GM18870 (cell line): ENCODE data around the gene FBLIM1.

Experiments used
- ATAC-seq: cut with Tn5 transposase; IDR thresholded peaks from one replicate; pipeline ENCODE4 v1.9.1; 2021; ENCODE audit warnings: moderate library complexity; ENCODE audit not compliant: unreplicated experiment

The FBLIM1 gene, protein sequence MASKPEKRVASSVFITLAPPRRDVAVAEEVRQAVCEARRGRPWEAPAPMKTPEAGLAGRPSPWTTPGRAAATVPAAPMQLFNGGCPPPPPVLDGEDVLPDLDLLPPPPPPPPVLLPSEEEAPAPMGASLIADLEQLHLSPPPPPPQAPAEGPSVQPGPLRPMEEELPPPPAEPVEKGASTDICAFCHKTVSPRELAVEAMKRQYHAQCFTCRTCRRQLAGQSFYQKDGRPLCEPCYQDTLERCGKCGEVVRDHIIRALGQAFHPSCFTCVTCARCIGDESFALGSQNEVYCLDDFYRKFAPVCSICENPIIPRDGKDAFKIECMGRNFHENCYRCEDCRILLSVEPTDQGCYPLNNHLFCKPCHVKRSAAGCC

GRCh38 chr1:15758343-15758931 lies at the start of gene FBLIM1:
Gene FBLIM1, plus strand, starts transcription at chr1:15758795. Its CDS starts 6,189 bp downstream, at chr1:15764984.
- no peak for ATAC-seq

GRCh38 chr1:15709226-15709625 lies 49.4 kb upstream of the FBLIM1 start:
- no peak for ATAC-seq

- no peak for ATAC-seq
These were observed 46.4 kb upstream of the FBLIM1 start for GRCh38 chr1:15712168-15712567.

DNA sequence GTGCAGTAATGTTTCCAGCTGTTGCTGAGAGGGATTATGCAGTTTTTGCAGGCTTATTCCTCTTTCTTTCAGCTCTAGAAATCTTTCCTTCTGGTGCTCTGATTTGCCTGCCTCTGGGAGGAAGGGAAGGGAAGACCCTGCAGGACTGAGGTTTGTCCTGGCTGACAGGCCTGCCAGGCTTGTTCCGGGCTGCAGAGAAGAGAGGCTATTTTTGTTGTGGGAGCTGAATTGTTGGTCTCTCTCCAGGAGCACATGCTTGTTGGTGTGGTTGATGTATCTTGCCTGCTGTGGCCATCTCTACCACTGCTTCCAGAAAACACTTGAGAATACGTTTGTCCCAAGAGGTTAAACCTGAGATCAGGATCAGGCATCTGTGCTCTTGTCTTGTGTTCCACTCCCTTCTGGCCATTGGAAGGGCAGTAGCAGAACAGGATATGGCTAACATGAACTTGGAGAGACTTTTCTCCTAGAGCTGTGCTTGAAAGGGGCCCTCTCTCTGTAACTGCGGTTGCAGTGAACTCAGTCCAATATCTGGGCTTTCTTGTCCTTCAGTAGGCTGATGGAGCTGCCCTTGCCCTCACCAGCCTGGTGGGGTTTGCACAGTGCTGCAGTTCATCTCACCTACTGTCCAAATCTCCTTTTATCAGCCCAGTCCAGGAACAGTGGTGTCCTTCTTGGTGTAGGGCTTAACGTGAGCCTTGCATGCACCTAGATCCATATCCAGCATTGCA lies 44.0 kb upstream of the FBLIM1 start:
- ATAC-seq, result no peak

DNA sequence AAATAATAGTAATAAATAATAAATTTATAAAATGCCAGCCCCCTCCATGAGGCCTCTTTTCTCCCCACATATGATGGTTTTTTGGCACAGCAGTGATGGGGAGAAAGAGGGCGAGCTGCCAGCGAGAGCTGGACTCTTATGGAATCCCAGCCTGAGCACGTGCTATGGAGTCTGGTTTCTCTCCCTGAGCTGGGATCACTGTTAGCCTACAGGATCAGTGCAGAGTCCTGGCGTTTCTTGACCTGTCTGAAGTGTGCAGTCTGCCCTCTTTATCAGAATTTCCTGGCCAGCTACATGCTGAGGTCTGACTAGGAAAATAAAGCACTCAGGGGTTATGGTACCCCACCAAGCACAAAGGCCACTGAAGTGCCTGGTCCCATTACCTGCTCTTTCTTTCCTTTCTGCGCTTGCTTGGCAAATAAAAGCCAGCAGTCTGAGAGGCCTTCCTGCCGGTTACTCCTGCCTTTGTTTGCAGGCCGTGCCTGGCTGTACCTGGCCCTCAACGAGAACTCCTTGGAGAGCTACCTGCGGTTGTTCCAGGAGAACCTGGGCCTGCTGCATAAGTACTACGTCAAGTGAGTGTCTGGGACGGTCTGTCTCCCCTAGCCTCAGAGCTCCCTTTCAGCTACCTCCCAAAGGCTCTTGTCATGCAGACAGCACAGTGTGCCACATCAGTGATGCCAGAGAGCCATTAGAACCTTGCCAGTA lies 41.0 kb upstream of the FBLIM1 start:
- no peak for ATAC-seq

DNA sequence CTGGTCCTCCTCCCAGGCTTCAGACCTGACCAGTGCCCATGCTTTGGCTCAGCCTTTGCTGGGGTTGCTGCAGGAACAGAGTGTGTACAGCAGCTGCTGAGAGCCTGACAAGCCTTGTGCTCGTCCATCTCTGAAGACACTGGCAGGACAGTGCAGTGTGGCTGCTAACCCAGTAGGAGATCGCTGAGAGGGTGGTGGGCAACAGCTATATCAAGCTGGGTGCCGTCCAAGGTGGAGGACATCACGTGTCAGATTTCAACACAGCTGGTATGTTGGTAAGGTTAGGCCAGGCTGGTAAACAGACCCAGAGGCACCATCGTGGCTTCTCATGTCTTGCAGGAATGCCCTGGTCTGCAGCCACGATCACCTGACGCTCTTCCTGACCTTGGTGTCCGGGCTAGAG lies 40.4 kb upstream of the FBLIM1 start:
- ATAC-seq, result no peak

GRCh38 chr1:15719381-15720120 lies 39.0 kb upstream of the FBLIM1 start:
- no peak for ATAC-seq

- ATAC-seq, result no peak
These were observed 37.7 kb upstream of the FBLIM1 start for GRCh38 chr1:15720861-15721260.

DNA sequence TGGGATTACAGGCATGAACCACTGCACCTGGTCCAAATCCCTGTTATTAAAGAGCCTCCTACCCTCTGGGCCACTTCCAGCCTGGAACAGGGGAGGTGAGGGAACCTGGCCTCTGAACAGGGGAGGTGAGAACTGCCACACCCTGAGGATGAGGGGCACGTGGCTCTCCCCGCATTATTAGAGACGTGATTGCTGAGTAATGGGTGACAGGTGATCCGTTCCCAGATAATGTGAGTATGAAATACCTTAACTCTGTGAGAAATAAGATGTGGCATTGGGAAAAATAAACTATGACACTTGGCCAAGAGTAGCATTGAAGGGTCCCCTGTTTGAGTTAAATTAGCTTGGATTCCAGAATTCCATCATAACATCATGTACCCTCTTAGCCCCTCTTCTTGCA lies 36.2 kb upstream of the FBLIM1 start:
- no peak for ATAC-seq

DNA sequence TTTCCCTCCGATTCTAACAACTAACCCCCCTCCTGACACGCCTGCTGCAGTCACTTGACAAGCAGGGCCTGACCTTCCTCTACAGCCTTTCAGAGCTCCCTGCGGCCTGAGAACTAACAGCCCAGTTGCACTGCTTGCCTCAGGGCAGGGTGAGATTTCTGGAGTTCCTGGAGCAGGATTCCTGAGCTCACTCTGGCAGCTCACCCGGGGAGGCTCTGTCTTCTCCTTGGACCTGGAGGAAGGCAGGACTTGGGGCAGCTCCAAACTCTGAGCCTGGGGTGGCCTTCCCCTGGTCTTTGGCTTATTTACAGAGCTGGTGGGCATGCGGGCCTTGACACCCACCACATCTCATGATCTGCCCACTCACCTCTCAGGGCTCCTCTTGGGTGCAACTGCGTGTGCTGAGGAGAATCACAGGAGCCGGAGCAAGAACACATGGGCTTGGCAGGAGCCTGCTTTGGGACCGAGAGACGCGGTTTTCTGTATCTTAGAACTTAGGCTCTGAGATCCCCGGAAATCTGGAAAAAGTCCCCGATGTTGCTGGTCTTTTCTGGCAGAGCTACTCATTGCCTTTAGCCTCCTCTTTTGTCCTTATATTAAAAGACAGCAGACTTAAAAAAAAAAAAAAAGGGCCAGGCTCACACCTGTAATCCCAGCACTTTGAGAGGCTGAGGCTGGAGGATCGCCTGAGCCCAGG lies 35.6 kb upstream of the FBLIM1 start:
- ATAC-seq, result no peak

DNA sequence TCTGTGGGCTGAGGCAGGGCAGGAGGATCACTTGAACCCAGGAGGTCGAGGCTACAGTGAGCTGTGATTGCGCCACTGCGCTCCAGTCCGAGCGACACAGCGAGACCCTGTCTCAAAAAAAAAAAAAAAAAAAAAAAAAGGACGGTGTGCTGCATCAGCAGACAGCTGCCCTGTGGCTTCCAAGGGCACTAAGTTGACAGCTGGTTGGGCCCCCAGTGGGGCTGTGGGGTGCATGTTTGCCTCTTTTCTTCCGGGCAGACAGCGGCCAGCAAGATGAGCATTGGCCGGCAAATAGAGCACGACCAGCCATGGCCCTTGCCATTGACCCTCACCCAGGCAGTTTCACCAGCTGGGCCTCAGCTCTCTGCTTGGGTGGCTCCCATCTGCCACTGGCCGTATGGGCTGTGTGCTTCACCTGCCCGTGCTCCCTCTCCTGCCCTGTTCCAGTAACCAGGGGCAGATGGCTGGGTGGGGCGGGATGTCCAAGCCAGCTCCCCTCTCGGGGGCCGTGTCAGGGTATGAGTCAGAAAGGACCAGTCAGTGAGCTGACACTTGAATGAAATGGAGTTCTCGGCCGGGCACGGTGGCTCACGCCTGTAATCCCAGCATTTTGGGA lies 34.9 kb upstream of the FBLIM1 start:
- no peak for ATAC-seq

DNA sequence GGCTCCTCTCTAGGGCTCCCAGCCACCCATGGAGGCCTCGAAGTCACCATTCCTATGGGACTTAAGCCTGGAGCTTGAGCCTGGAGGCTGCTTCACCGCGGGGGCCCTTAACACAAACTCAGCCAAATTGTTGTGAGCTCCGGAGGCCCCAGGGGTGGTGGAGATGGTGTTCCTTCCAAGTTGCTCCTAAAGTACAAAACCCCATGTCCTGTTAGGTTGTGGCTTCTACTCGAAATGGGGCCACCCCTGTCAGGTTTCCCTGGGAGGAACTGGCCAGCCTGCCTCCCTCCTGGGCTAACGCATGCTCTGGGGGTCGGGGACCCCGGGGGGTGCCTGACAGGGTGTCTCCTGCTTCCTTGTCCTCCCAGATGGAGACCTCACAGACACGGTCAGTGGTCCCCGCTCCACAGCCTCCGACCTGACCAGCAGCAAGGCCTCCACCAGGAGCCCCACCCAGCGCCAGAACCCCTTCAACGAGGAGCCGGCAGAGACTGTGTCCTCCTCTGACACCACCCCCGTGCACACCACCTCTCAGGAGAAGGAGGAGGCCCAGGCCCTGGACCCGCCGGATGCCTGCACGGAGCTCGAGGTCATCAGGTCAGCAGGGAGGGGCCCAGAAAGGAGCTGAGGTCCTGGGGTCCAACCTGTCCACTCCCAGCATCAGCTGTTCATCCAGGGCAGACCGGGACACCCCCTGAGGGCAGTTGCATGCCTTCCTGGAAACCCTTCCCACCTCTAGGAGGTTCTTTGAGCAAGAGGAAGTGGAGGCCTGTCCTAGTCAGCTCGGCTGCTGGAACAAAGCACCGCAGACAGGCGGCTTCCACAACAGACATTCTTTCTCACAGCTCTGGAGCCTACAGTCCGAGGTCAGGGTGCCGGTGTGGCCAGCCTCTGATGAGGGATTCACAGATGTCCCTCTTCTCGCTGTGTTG lies 33.4 kb upstream of the FBLIM1 start:
- no peak for ATAC-seq

GRCh38 chr1:15726508-15726907 lies 32.1 kb upstream of the FBLIM1 start:
- no peak for ATAC-seq

- no peak for ATAC-seq
These were observed 31.6 kb upstream of the FBLIM1 start for GRCh38 chr1:15727021-15727420.

- no peak for ATAC-seq
These were observed 31.2 kb upstream of the FBLIM1 start for GRCh38 chr1:15727424-15727823.

DNA sequence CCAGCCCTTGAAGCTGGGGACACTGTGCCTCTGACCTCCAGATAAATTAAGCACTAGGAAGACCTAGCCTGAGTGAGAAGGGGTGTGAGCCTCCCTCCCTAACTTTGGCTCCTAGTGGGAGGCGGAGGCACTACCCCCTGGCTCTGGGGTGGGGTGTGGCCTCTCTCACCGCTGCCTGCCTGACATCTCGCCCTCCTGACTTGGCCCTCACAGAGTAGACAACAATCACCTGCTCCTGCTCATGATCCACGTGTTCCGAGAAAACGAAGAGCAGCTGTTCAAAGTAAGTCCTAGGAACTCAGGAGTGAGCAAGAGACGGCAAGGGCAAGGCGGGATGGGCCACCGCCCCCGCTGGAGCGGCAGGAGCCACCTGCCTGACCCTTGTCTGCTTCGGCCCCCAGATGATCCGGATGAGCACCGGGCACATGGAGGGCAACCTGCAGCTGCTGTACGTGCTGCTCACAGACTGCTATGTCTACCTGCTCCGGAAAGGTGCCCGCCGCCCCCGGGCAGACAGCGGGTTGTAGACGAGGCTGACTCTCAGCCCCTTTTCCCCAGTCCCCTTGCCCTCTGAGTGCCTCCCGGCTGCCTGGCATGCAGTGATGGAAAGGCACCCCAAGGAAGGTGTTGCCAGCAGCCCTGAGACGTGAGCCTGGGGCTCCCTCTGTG lies 30.6 kb upstream of the FBLIM1 start:
- ATAC-seq, result no peak

GRCh38 chr1:15728937-15729657 lies 29.5 kb upstream of the FBLIM1 start:
- no peak for ATAC-seq
